ENCODE measurements around the gene SRGAP1.

Gene SRGAP1

DNA sequence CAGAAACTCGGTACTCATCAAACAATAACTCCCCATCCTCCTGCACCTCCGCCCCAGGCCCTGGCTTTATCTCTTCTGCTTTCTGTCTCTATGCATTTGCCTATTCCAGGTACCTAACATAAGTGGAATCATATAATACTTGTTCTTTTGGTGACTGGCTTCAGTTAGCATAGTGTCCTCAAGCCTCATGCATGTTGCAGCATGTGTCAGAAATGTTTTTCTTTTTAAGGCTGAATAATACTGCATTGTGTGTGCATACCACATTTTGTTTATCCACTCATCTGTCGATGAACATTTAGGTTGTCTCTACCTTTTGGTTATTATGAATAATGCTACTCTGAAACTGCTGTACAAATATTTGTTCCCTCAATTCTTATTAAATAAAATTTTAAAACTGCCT lies 260.5 kb downstream of the SRGAP1 start:
- H3K4me3 ChIP-seq (ENCODE audit: low read depth, low read length) = no peak overlapping the region
- no peaks in the 10 kb centered on the region; a peak in 1 of 3 replicates for H3K36me3 ChIP-seq (ENCODE audit: control insufficient read depth in 2 of 2, insufficient read depth in 1 of 2, low read length in 2 of 2)
- H3K27ac ChIP-seq (ENCODE audit: extremely low read depth, low read depth, low read length) = no peak overlapping the region
- no peaks in the 10 kb centered on the region for H3K4me1 ChIP-seq (ENCODE audit: control insufficient read depth, insufficient read depth, low read length)
- ChIA-PET CTCF (no interaction called here), POLR2A (no interaction called here)
- TF ChIP-seq, protein P1, sequence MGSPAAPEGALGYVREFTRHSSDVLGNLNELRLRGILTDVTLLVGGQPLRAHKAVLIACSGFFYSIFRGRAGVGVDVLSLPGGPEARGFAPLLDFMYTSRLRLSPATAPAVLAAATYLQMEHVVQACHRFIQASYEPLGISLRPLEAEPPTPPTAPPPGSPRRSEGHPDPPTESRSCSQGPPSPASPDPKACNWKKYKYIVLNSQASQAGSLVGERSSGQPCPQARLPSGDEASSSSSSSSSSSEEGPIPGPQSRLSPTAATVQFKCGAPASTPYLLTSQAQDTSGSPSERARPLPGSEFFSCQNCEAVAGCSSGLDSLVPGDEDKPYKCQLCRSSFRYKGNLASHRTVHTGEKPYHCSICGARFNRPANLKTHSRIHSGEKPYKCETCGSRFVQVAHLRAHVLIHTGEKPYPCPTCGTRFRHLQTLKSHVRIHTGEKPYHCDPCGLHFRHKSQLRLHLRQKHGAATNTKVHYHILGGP (tag by site-specific recombination; IDR thresholded peaks at IDR 0.05) = no peak
- TF ChIP-seq, protein P2, sequence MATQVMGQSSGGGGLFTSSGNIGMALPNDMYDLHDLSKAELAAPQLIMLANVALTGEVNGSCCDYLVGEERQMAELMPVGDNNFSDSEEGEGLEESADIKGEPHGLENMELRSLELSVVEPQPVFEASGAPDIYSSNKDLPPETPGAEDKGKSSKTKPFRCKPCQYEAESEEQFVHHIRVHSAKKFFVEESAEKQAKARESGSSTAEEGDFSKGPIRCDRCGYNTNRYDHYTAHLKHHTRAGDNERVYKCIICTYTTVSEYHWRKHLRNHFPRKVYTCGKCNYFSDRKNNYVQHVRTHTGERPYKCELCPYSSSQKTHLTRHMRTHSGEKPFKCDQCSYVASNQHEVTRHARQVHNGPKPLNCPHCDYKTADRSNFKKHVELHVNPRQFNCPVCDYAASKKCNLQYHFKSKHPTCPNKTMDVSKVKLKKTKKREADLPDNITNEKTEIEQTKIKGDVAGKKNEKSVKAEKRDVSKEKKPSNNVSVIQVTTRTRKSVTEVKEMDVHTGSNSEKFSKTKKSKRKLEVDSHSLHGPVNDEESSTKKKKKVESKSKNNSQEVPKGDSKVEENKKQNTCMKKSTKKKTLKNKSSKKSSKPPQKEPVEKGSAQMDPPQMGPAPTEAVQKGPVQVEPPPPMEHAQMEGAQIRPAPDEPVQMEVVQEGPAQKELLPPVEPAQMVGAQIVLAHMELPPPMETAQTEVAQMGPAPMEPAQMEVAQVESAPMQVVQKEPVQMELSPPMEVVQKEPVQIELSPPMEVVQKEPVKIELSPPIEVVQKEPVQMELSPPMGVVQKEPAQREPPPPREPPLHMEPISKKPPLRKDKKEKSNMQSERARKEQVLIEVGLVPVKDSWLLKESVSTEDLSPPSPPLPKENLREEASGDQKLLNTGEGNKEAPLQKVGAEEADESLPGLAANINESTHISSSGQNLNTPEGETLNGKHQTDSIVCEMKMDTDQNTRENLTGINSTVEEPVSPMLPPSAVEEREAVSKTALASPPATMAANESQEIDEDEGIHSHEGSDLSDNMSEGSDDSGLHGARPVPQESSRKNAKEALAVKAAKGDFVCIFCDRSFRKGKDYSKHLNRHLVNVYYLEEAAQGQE (tag by site-specific recombination; IDR thresholded peaks at IDR 0.05) = no peak
- TF ChIP-seq ZNF221 (tag by site-specific recombination; IDR thresholded peaks at IDR 0.05; ENCODE audit: borderline replicate concordance) (no peak), MEIS1 (CRISPR knock-in tag; IDR thresholded peaks at IDR 0.05; ENCODE audit: borderline replicate concordance) (no peak)
- no peaks in the 10 kb centered on the region for H3K9me3 ChIP-seq (ENCODE audit: control insufficient read depth, insufficient read depth, low read depth, low read length)

DNA sequence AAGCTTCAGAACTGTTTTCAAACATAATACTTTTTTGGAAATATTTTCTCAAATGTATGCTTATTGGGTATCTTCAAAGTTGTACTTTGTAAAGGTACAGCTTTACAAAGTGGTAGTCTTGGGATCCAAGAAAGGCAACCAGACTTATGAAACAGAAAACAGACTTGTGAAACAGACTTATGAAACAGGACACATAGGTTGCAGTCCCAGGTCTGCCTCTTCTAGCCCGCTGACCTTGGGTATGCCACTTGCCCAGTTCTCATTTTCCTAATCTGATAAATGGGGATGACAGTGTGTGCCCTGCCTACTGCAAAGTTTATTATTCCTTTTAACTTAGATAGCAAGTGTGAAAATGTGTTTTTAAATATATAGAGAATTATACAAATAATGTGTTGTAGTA lies 263.3 kb downstream of the SRGAP1 start:
- Histone ChIP-seq H3K9me3 (ENCODE audit: control insufficient read depth, insufficient read depth, low read depth, low read length) (no peaks in the 10 kb centered on the region), H3K4me1 (ENCODE audit: control insufficient read depth, insufficient read depth, low read length) (no peaks in the 10 kb centered on the region), H3K36me3 (ENCODE audit: control insufficient read depth in 2 of 2, insufficient read depth in 1 of 2, low read length in 2 of 2) (no peaks in the 10 kb centered on the region), H3K27ac (ENCODE audit: extremely low read depth, low read depth, low read length) (no peak overlapping the region), H3K4me3 (ENCODE audit: low read depth, low read length) (no peak overlapping the region)
- ChIA-PET POLR2A (no interaction called here), CTCF (no interaction called here)
- no peak for TF ChIP-seq HOXD13 (CRISPR knock-in tag; IDR thresholded peaks at IDR 0.05; ENCODE audit: borderline replicate concordance)
- TF ChIP-seq ZNF768 (tag by site-specific recombination; IDR thresholded peaks at IDR 0.05) = no peak
- TF ChIP-seq ZNF138 (tag by site-specific recombination; IDR thresholded peaks at IDR 0.05; ENCODE audit: borderline replicate concordance) = no peak
- TF ChIP-seq, protein P3, sequence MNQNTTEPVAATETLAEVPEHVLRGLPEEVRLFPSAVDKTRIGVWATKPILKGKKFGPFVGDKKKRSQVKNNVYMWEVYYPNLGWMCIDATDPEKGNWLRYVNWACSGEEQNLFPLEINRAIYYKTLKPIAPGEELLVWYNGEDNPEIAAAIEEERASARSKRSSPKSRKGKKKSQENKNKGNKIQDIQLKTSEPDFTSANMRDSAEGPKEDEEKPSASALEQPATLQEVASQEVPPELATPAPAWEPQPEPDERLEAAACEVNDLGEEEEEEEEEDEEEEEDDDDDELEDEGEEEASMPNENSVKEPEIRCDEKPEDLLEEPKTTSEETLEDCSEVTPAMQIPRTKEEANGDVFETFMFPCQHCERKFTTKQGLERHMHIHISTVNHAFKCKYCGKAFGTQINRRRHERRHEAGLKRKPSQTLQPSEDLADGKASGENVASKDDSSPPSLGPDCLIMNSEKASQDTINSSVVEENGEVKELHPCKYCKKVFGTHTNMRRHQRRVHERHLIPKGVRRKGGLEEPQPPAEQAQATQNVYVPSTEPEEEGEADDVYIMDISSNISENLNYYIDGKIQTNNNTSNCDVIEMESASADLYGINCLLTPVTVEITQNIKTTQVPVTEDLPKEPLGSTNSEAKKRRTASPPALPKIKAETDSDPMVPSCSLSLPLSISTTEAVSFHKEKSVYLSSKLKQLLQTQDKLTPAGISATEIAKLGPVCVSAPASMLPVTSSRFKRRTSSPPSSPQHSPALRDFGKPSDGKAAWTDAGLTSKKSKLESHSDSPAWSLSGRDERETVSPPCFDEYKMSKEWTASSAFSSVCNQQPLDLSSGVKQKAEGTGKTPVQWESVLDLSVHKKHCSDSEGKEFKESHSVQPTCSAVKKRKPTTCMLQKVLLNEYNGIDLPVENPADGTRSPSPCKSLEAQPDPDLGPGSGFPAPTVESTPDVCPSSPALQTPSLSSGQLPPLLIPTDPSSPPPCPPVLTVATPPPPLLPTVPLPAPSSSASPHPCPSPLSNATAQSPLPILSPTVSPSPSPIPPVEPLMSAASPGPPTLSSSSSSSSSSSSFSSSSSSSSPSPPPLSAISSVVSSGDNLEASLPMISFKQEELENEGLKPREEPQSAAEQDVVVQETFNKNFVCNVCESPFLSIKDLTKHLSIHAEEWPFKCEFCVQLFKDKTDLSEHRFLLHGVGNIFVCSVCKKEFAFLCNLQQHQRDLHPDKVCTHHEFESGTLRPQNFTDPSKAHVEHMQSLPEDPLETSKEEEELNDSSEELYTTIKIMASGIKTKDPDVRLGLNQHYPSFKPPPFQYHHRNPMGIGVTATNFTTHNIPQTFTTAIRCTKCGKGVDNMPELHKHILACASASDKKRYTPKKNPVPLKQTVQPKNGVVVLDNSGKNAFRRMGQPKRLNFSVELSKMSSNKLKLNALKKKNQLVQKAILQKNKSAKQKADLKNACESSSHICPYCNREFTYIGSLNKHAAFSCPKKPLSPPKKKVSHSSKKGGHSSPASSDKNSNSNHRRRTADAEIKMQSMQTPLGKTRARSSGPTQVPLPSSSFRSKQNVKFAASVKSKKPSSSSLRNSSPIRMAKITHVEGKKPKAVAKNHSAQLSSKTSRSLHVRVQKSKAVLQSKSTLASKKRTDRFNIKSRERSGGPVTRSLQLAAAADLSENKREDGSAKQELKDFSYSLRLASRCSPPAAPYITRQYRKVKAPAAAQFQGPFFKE (tag by site-specific recombination; IDR thresholded peaks at IDR 0.05; ENCODE audit: borderline replicate concordance) = no peak
- no peak for TF ChIP-seq ZNF114 (tag by site-specific recombination; IDR thresholded peaks at IDR 0.05)

DNA sequence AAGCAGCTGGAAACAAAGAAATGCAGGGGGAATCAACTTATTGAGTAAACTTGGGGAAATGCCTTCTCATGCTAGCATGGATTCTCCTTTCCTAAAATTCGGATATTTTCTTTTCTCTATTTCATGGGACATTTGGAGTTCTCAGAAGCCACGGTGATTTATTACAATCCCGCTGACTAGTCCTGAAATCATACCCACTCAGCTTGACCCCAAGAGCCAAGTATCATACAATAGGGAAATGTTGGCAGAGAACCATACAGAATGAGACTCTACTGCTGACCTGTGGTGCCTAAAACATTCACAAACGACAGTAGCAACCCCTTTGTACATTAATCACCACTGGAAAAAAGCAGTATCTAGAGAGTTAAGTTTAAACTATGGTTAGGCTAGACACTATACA lies 265.2 kb downstream of the SRGAP1 start:
- no peak overlapping the region for H3K27ac ChIP-seq (ENCODE audit: extremely low read depth, low read depth, low read length)
- no peaks in the 10 kb centered on the region for H3K36me3 ChIP-seq (ENCODE audit: control insufficient read depth in 2 of 2, insufficient read depth in 1 of 2, low read length in 2 of 2)
- no peaks in the 10 kb centered on the region for H3K4me1 ChIP-seq (ENCODE audit: control insufficient read depth, insufficient read depth, low read length)
- ChIA-PET CTCF (no interaction called here), POLR2A (no interaction called here)
- H3K9me3 ChIP-seq (ENCODE audit: control insufficient read depth, insufficient read depth, low read depth, low read length) = no peaks in the 10 kb centered on the region
- no peak overlapping the region for H3K4me3 ChIP-seq (ENCODE audit: low read depth, low read length)
- TF ChIP-seq ZNF701 (tag by site-specific recombination; IDR thresholded peaks at IDR 0.05) (no peak), ZNF560 (tag by site-specific recombination; IDR thresholded peaks at IDR 0.05; ENCODE audit: borderline replicate concordance) (no peak), GLIS1 (tag by site-specific recombination; IDR thresholded peaks at IDR 0.05) (no peak), SALL2 (tag by site-specific recombination; IDR thresholded peaks at IDR 0.05; ENCODE audit: borderline replicate concordance) (no peak), ZSCAN30 (tag by site-specific recombination; IDR thresholded peaks at IDR 0.05) (no peak), ZNF292 (tag by site-specific recombination; IDR thresholded peaks at IDR 0.05; ENCODE audit: borderline replicate concordance, low read depth) (no peak)
- TF ChIP-seq, protein P4, sequence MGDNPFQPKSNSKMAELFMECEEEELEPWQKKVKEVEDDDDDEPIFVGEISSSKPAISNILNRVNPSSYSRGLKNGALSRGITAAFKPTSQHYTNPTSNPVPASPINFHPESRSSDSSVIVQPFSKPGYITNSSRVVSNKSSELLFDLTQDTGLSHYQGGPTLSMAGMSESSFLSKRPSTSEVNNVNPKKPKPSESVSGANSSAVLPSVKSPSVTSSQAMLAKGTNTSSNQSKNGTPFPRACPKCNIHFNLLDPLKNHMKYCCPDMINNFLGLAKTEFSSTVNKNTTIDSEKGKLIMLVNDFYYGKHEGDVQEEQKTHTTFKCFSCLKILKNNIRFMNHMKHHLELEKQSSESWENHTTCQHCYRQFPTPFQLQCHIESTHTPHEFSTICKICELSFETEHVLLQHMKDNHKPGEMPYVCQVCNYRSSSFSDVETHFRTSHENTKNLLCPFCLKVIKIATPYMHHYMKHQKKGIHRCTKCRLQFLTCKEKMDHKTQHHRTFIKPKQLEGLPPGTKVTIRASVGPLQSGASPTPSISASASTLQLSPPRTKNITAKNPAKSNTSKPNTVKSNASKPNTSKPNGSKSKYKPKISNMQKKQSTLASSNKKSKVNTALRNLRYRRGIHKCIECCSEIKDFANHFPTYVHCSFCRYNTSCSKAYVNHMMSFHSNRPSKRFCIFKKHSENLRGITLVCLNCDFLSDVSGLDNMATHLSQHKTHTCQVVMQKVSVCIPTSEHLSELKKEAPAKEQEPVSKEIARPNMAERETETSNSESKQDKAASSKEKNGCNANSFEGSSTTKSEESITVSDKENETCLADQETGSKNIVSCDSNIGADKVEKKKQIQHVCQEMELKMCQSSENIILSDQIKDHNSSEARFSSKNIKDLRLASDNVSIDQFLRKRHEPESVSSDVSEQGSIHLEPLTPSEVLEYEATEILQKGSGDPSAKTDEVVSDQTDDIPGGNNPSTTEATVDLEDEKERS (tag by site-specific recombination; IDR thresholded peaks at IDR 0.05) = no peak
